SH-SY5Y (cell line): ENCODE results near the gene ALDH18A1.

Experiments used
- GATA2 ChIP-seq: IDR thresholded peaks from 2 replicates; pipeline ENCODE4 v1.6.1; 2011; ENCODE audit warnings: mild to moderate bottlenecking, low read depth, low read length
- GATA3 ChIP-seq: IDR thresholded peaks from 2 replicates; pipeline ENCODE4 v1.6.1; 2011; ENCODE audit warnings: low read depth, mild to moderate bottlenecking, low read length, moderate library complexity

GRCh38 chr10:95559471-95559870, 97.0 kb downstream of the ALDH18A1 start:
- TF ChIP-seq GATA3 (no peak), GATA2 (no peak)
